DMS153 (cell line): ENCODE measurements around the gene HHATL.
"Not testable (repeated sequence)": the region's sequence is repeated elsewhere in the genome, so short reads cannot be mapped to it uniquely, and the experiment has no call there.

Experiments
- DNase-seq: peaks from one replicate; lab custom pipeline; 2025; lab: John Stamatoyannopoulos, UW

HHATL gene

DNA sequence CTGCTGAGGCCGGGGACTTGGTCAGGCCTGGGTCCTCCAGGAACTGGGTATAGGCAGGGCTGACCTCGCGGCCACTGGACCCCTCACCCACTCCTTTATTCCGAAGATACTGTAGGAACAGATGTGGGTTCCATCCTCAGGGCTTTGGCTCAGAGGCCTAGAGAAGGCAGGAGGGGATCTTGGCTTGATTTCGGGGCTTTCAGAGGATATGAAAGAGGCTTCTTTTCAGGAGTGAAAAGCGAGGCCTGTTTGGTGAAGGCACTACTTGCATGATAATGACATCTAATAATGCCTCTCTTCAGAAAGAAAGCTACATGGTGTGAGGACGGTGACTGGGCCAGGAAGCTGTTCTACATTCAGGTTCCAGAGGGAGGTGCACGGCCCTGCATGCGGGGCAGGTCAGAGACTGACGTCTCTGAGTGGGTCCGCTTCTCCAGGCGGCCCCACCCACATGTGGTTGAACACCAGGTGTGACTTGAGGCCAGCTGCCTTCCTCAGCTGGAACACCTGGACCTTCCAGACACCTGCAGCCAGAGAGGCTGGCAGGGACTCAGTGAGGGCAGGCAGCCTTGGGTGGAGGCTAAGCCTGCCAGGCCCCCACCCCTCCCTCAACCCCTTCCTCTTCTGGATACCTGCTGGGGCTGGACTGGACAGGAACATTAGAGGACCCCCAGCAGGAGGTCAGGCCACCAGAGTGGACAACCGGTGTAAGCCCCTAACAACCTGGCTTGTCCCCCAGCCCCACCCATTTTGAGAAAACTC, 31.1 kb upstream of the HHATL start:
- DNase-seq, result no peak

DNA sequence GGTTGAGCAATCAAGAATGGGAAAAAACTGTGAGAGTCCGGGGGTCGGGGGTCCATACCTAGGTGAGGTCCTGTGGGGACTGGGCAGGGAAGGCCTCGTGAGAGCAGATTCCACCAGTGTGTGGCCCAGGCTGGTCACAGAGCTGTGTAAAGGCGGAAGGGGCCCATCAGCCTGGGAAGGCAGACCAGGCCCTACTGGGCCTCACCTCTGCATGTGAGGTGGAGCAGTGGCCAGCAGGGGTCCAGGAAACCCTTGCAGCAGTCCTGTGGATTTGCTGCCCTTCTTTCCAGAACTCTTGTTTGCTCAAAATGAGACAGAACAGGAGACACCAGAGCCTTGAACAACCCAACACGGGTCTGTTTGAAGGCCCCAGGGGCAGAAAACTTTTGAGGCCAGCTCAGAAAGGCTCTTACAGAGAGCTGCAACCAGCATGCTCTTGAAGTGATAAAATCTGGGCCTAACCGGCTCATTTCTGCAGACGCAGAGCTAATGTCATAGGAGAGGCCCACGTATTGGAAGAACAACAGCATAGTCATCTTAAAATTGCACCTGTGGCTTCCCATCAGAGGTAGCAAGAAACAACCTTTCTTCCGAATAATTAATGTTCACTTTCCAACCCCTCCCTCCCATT, 30.3 kb upstream of the HHATL start:
- no peak for DNase-seq

DNA sequence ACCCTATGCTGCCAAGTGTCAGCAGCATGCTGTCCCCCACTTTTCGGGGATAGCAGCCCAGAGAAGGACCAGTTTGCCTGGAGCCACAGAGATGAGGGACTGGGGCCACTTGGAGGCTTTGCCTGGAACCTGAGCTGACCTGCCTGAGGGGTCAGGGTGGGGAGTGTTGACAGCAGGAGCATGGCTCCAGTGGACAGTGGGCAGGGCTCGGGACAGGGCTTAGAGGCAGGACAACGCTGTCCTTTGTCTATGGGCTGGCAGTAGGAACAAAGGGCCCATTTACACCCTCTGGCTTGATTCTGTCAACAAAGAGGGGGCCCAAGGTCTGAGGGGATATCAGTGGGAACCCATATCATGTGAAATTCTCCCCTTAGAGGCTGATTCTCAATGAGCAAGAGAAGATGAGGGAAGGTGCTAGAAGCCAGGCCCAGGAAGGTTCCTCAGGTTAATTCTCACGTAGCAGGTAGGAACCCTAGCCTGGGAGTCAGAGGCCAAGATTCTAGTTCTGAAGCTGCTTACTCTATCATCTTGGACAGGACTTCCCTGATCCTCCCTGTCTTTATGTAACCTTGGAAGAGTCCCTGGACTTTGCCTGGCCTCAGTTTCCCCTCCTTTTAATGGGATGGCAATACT, 29.7 kb upstream of the HHATL start:
- no peak for DNase-seq

DNA sequence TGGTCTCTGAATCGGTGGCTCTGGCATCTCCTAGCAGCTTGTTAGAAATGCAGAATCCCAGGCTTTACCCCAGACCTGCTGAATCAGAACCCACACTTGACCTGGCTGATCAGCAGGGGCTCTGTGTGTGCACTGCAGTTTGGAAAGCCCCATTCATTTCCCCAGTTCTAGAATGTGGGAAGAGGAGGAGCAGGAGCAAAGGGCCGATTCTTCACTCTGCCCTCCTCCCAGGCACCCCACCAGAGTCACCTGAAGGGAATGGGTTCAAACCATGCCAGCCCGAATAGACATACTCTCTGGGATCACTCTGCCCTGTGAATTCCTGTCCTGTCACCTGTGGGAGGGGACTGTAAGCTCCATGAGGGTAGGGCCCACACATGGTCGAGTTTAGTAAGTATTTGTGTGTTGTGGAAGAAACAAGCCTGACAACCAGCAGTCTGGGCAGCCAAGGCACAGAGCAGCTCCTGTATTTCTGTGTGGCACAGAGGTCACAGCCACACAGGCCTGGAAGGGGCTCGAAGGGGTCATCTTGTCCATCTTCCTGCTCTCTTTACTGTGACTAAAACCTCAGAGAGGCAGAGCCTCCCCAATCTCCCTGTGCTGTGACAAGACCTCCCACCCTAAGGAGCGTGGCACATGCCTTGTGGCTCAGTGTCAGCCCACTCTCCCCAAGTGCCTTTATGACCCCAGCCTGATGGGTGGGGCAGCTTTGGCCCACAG, 29.0 kb upstream of the HHATL start:
- no peak for DNase-seq

DNA sequence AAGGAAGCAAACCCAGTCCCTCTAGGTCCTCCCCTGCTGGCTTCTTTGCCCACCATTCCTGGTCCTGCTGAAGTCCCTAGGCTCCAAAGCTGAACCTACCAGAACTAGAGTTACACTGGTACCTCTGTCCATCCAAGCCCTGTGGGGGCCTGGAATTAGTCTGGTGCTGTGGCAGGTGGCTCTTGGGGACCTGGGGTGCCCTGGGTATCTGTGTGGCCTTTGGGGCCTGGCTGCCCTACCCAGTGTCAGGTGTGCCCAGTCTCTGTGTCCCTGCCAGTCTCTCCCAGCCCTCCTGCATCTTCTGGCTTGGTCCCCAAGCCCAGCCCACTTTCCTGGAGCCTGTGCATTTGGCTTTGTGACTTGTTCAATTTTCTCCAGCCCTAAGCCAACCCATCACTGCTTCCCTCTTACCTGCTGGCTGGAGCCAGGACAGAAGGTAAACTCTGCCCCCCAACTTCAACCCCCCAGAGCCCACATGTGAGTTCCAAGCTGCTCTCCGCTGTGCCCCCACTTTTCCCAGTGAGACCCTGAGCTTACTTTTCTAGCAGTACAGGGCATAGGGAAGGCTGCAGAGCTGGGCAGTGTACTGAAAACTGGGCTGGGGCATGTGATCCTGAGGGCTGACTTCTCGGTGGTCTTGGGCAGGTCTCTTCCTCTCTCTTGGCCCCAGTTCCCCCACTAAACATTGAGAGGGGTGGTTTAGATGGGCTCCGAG, 28.3 kb upstream of the HHATL start:
- no peak for DNase-seq

DNA sequence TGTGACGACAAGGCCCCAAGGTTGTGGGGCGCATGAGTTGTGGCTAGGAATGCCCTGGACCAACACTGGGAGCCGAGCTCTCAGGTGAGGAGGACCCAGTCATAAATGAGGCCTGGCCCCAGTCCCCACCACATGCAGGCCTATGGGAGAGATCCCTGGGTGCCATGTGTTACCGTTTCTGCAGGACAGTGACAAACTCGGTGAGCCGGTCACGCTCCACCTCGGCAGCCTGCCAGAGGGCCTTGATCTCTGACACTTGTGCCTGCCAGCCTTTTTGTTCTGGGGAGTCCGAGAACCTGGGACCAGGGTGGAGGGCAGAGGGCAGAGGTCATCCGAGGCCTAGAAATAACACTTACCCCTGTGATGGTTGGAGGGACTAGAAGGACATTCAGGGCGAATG, 27.7 kb upstream of the HHATL start:
- DNase-seq, result no peak

DNA sequence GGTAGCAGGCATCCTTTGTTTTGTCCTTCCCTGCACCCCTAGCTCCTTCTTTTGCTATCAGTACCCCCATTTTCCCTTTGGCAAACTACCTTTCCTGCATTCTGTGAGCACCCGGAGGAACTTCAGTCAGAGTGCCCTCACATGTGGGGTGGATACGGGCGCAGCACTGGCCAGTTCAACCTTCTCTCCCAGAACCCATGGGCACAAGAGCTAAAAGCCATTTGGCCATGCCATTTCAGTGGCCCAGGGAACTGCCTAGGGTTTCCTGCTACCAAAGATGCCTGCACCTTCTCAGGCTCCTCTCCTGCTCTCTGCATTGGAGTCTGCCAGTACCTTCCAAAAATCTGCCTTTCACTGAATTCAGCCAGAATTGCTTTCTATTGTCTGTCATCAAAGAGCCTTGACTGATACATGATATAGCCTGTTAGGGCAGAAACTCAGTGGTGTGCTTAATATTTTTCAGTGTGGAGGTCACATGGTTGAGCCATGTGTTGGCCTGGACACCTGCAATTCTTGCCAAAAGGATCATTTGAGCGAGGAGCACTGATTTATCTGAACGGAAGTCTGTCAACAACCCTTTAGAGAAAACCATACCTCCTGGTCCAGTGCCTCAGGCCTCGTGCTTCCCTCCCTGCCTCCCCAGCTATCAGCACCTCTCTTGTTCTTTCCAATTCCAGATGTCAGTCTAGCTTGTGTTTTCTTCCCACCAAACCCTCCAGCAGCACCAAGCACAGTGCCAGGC, 27.0 kb upstream of the HHATL start:
- no peak for DNase-seq

DNA sequence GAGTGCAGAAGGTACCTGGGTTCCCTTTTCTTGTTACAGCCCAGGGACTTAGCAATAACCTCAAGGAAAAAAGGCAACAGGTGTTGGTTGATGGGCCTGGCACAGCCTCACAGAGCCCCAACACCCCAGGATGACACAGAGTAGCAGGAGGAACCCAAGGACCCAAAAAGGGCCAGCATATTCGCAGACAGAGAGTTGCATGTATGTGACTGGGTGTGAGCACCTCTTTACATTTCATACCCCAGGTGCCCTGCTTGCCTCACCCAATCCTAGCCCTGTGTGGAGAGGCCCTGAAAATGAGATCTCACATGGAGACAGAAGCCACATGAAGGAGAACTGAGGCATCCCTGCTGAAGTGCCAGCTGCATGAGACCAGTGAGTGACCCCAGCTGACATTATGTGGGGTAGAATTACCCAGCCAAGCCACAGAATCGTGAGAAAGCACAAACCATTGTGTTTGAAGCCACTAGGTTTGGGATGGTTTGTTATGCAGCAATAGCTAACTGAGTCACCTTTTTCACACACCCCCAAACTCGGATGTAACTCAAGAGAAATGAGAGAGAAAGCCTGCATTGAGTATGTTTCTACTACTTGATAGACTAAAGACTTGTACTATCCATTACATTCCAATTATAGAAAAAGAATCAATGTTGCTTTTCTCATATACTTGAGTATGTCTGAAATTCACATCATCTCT, 26.2 kb upstream of the HHATL start:
- DNase-seq, result no peak

DNA sequence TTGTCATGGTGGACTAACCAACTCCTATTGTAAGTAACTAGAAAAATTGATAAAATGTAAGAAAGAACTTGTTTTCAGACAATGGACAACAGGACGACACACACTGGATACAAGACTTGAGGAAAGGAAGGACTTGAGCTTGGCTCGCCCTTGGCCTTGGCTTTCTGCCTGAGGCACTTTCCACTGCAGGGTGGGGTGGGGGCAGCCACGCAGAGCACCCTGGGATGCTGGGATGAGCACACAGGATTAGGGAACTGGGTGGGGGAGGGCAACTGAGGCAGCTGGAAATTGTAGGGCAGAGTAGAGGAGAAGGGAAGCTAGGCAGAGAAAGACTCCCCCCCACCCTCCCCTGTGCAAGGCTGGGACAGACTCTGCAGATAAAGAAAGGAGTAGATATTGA, 25.5 kb upstream of the HHATL start:
- no peak for DNase-seq

DNA sequence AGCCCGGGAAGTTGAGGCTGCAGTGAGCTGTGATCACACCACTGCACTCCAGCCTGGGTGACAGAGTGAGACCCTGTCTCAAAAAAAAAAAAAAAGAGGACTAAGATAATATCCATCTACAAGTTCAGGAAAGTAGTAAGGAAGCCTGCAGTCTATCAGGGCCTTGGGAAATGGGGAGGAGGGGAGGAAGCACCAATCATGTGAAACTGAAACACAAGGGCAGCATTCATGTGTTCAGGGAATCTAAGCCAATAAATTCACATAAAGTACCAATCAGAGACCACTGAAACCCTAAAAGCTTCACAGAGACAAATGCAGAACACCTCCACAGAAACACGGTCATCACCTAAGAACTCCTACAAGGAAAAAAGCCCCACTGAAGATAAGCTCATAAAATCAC, 22.9 kb upstream of the HHATL start:
- no peak for DNase-seq

DNA sequence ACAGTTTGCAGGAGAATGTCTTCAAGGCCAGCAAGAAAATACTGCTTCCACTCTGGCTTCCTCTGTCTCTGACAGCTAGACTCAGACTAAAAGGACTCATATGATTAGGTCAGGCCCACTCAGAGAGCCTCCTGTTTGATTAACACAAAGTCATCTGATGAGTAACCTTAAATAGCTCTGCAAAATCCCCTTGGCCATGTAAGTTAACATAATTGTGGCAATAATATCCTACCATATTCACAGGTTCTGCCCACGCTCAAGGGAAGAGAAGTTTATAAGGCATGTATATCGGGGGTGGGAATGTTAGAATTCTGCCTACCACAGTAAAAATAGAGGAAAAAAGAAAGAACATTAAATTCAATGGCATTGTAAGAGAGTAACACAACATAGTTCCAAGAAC, 20.6 kb upstream of the HHATL start:
- DNase-seq, result no peak

DNA sequence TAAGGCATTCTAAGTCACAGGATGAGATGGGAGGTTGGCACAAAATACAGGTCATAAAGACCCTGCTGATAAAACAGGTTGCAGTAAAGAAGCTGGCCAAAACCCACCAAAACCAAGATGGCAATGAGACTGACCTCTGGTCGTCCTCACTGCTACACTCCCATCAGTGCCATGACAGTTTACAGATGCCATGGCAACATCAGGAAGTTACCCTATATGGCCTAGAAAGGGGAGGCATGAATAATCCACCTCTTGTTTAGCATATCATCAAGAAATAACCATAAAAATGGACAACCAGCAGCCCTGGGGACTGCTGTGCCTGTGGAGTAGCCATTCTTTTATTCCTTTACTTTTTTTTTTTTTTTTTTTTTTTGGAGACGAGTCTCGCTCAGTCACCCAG, 19.8 kb upstream of the HHATL start:
- not testable (repeated sequence) for DNase-seq

DNA sequence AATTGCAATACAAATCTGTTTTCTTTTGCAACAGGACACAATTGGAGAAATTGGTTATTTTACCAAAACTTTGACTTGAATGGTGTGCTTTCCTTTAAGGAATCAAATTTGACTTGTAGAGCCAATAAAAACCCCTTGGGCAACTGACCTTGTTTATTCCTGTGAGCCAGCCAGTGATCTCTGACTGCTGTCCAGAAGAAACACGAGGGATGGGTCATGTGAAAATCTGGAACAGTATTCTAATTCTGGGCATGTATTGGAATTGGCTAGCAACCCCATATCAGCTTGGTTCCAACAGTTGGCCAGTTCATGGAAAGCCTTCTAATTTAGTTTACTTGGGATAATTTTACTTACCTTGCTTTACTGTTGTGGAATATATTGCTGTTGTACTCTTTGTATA, 19.1 kb upstream of the HHATL start:
- DNase-seq, result no peak

DNA sequence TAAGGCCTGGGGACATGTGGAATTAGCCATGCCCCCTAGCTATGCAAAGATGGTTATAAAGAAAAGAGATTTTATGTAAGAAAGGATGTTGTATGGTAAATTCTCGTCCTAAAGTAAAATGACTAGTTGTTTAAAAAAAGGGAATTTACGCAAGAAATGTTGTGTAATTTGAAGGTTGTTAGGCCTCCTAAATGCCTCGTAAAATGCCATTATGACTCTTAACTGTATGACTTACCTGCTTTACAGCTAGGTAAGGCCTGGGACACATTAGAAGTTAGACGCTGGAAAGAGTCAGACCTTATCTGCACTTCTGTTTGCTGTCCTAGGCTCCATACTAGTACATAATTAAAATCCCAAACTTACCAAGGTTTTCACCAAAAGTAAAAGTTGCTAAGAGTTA, 17.5 kb upstream of the HHATL start:
- DNase-seq, result no peak

DNA sequence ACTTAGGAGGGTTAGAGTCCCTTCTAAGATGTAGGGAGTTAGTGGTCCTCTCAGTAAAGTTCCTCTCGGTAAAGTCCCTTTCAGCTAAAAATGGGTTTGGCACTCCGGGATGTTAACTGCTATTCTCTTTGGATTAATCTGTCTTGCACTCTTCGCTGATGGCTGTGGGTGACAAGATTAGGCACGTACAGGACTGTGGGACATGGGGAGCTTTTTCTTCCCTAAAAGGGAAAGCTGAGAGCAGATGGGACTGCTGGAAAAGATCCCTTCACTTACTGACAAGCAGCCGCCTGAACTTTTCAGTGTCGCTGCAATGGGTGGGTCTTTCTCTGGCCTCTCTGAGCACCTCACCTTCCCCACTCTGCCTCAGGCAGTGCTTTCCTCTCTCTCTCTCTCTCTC, 16.4 kb upstream of the HHATL start:
- no peak for DNase-seq

DNA sequence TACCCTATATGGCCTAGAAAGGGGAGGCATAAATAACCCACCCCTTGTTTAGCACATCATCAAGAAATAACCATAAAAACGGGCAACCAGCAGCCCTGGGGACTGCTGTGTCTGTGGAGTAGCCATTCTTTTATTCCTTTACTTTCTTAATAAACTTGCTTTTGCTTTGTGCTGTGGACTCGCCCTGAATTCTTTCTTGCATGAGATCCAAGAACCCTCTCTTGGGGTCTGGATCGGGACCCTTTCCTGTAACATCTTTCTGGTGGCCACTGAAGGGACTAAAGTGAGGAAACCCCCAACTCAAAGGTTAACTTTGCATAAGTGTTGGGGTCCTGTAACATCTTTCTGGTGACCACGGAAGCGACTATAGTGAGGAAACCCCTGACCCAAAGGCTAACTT, 15.7 kb upstream of the HHATL start:
- no peak for DNase-seq

DNA sequence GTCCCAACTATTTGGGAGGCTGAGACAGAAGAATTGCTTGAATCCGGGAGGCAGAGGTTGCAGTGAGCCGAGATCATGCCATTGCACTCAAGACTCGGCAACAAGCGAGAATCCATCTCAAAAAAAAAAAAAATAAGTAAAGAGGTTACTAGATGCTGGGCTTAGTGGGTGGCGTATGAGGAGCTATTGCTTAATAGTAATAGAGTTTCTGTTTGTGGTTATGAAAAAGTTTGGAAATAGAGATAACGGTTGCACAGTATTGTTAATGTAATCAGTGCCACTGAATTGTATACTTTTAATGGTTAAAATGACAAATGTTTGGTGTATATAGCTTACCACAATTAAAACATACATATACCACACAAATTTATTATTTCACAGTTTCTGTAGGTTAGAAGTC, 14.7 kb upstream of the HHATL start:
- no peak for DNase-seq

DNA sequence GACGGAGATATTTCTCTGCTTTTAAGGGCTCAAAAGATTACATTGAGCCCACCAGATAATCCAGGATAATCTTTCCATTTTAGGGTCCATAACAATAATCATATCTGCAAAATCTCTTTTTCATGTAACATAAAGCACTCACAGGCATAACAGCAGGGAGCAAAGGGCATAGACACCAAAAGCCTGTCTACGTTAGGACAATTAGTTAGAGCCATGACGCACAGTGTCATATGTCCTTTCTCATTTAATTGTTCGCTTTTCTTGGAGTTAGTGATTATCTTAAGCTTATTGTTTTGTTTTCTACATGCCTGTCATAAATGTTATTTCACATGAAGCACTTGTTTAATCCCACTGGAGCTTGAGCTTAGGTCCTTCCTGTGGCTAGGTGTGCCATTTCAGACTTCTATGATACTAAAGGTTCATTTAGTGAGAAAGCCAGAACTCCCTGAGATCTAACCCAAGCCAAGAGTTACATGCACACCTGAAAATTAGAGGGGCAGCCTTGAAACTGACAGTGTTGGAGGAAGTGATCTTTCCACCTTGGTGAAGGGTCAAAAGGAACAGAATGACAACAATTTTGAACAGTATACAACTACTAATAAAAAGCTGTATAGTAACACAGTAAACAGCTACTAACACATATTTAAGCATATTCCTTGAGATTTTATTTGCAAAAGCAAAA, 11.7 kb upstream of the HHATL start:
- DNase-seq, result no peak

DNA sequence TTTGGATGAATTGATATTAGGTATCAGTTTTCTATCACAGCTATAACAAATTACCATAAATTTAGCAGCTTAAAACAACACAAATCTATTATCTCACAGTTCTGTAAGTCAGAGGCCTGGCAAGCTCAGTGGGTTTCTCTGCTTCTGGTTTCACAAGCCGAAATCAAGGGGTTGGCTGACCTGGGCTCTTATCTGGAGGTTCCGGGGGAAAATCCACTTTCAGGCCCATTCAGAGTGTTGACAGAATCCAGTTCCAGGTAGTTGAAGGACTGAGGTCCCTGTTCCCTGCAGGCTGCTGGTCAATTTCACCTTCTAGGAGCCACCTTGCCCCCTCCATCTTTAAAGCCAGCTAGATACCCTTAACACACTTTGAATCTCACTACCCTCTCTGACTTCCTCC, 11.1 kb upstream of the HHATL start:
- DNase-seq, result no peak

DNA sequence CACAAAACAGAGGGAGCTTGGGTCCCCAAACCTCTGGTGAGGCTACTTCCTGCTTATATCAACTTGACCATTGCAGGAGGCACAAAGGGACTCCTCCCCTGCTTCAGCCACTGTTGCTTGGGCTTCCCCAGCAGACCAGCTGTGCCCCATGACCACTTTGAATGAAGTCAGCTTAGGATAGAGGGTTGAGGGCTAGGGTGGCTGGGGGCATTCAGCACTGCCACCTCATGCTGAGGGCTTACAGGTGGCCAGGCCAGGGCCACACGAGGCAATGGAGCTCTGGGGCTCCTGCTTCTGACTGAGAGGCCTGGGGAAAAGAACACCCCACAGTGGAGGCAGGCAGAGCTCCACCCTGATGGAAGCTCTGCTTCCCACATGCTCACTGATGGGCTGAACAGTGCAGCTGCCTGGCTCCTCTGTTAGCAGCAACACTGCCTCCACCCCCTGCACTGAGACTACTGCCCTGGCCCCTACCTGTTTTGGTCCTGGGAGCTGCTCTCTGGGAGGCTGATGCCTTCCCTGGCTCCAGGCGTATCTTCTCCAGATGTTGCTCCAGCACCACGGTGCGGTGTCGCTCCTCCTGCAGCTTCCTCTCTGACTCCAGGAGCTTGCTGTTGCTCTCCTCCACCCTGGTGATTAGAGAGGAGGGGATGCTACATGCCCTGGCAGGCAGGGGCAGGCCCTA, 10.2 kb upstream of the HHATL start:
- DNase-seq, result no peak
